ENCODE data around the gene ZC3H6.

- TF ChIP-seq ZNF239 (tag by site-specific recombination; IDR thresholded peaks at IDR 0.05) (no peak), ZNF292 (tag by site-specific recombination; IDR thresholded peaks at IDR 0.05; ENCODE audit: borderline replicate concordance, low read depth) (no peak)
These were observed 69.9 kb downstream of the ZC3H6 start for GRCh38 chr2:112345030-112346027.

Data from HEK293 (cell line).